ENCODE measurements around the gene SLX4IP.

DNA sequence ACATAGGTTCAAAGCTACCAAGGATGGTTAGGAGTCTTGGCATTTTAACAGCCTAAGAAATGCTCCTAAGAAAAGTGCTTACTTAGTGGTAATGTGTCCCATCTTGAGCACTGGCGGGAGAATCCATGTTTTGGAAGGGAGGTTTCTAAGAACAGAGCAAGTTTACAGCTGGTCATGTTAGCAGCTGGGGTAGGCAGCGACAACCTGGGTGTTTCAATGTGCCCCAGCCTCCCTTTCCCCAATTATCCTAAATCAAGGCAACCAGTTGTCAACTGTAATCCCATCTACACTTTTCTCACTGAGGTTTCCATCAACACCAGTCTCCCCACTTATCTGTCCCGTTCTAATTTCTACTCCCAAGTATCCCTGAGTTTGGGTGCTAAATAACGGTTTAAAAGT lies 240.3 kb downstream of the SLX4IP start:
- TF ChIP-seq, protein P1, sequence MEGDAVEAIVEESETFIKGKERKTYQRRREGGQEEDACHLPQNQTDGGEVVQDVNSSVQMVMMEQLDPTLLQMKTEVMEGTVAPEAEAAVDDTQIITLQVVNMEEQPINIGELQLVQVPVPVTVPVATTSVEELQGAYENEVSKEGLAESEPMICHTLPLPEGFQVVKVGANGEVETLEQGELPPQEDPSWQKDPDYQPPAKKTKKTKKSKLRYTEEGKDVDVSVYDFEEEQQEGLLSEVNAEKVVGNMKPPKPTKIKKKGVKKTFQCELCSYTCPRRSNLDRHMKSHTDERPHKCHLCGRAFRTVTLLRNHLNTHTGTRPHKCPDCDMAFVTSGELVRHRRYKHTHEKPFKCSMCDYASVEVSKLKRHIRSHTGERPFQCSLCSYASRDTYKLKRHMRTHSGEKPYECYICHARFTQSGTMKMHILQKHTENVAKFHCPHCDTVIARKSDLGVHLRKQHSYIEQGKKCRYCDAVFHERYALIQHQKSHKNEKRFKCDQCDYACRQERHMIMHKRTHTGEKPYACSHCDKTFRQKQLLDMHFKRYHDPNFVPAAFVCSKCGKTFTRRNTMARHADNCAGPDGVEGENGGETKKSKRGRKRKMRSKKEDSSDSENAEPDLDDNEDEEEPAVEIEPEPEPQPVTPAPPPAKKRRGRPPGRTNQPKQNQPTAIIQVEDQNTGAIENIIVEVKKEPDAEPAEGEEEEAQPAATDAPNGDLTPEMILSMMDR (IDR thresholded peaks at IDR 0.05): no peak
- TF ChIP-seq ETV6 (CRISPR knock-in tag; IDR thresholded peaks at IDR 0.05): no peak
- no peak for TF ChIP-seq KAT7 (CRISPR knock-in tag; IDR thresholded peaks at IDR 0.05; ENCODE audit: borderline replicate concordance)
- TF ChIP-seq, protein P2, sequence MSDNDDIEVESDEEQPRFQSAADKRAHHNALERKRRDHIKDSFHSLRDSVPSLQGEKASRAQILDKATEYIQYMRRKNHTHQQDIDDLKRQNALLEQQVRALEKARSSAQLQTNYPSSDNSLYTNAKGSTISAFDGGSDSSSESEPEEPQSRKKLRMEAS (CRISPR knock-in tag; IDR thresholded peaks at IDR 0.05): no peak
- TF ChIP-seq CREM (CRISPR knock-in tag; IDR thresholded peaks at IDR 0.05): no peak
- no peak for TF ChIP-seq JAZF1 (CRISPR knock-in tag; IDR thresholded peaks at IDR 0.05)
- TF ChIP-seq, protein P3, sequence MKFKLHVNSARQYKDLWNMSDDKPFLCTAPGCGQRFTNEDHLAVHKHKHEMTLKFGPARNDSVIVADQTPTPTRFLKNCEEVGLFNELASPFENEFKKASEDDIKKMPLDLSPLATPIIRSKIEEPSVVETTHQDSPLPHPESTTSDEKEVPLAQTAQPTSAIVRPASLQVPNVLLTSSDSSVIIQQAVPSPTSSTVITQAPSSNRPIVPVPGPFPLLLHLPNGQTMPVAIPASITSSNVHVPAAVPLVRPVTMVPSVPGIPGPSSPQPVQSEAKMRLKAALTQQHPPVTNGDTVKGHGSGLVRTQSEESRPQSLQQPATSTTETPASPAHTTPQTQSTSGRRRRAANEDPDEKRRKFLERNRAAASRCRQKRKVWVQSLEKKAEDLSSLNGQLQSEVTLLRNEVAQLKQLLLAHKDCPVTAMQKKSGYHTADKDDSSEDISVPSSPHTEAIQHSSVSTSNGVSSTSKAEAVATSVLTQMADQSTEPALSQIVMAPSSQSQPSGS (CRISPR knock-in tag; IDR thresholded peaks at IDR 0.05; ENCODE audit: borderline replicate concordance, low read depth): no peak
- no peak for TF ChIP-seq MYBL2 (CRISPR knock-in tag; IDR thresholded peaks at IDR 0.05)
- TF ChIP-seq, protein P4, sequence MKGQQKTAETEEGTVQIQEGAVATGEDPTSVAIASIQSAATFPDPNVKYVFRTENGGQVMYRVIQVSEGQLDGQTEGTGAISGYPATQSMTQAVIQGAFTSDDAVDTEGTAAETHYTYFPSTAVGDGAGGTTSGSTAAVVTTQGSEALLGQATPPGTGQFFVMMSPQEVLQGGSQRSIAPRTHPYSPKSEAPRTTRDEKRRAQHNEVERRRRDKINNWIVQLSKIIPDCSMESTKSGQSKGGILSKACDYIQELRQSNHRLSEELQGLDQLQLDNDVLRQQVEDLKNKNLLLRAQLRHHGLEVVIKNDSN (CRISPR knock-in tag; IDR thresholded peaks at IDR 0.05): no peak
- TF ChIP-seq, protein P5, sequence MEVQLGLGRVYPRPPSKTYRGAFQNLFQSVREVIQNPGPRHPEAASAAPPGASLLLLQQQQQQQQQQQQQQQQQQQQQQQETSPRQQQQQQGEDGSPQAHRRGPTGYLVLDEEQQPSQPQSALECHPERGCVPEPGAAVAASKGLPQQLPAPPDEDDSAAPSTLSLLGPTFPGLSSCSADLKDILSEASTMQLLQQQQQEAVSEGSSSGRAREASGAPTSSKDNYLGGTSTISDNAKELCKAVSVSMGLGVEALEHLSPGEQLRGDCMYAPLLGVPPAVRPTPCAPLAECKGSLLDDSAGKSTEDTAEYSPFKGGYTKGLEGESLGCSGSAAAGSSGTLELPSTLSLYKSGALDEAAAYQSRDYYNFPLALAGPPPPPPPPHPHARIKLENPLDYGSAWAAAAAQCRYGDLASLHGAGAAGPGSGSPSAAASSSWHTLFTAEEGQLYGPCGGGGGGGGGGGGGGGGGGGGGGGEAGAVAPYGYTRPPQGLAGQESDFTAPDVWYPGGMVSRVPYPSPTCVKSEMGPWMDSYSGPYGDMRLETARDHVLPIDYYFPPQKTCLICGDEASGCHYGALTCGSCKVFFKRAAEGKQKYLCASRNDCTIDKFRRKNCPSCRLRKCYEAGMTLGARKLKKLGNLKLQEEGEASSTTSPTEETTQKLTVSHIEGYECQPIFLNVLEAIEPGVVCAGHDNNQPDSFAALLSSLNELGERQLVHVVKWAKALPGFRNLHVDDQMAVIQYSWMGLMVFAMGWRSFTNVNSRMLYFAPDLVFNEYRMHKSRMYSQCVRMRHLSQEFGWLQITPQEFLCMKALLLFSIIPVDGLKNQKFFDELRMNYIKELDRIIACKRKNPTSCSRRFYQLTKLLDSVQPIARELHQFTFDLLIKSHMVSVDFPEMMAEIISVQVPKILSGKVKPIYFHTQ (CRISPR knock-in tag; IDR thresholded peaks at IDR 0.05): no peak
- TF ChIP-seq TEAD4 (CRISPR knock-in tag; IDR thresholded peaks at IDR 0.05): no peak
- TF ChIP-seq, protein P6, sequence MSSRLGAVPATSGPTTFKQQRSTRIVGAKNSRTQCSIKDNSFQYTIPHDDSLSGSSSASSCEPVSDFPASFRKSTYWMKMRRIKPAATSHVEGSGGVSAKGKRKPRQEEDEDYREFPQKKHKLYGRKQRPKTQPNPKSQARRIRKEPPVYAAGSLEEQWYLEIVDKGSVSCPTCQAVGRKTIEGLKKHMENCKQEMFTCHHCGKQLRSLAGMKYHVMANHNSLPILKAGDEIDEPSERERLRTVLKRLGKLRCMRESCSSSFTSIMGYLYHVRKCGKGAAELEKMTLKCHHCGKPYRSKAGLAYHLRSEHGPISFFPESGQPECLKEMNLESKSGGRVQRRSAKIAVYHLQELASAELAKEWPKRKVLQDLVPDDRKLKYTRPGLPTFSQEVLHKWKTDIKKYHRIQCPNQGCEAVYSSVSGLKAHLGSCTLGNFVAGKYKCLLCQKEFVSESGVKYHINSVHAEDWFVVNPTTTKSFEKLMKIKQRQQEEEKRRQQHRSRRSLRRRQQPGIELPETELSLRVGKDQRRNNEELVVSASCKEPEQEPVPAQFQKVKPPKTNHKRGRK (CRISPR knock-in tag; IDR thresholded peaks at IDR 0.05; ENCODE audit: borderline replicate concordance): no peak
- TF ChIP-seq, protein P7, sequence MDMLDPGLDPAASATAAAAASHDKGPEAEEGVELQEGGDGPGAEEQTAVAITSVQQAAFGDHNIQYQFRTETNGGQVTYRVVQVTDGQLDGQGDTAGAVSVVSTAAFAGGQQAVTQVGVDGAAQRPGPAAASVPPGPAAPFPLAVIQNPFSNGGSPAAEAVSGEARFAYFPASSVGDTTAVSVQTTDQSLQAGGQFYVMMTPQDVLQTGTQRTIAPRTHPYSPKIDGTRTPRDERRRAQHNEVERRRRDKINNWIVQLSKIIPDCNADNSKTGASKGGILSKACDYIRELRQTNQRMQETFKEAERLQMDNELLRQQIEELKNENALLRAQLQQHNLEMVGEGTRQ (CRISPR knock-in tag; IDR thresholded peaks at IDR 0.05): no peak
- TF ChIP-seq NR2C2 (CRISPR knock-in tag; IDR thresholded peaks at IDR 0.05): no peak

Data from WTC11 (cell line).